Left lung (tissue), 10 donors: Measurements from ENCODE around the gene CTDSPL. TPM values are rescaled to one million over a fixed set of nuclear protein-coding genes. Genes with fewer than 3 reads are reported as not detected.

Source experiments
- ATAC-seq: fragments of 200-7000 bp; cut with Tn5 transposase; one replicate; pipeline ENCODE4 v1.9.1; 2020; ENCODE audit warnings: moderate library complexity
- DNase-seq, 4 donors: peaks; one replicate each; pipeline ENCODE4 v3.0.0-alpha.2; 2013 to 2020
- H3K27ac ChIP-seq, 2 donors: fragments of 200-600 bp; sonication (generic) in 1 of 2; one replicate each; pipeline versions ENCODE4 v1.5.0 to v1.8.0; 2020 to 2021
- H3K27me3 ChIP-seq, 2 donors: fragments of 200-600 bp; sonication (generic) in 1 of 2; one replicate each; pipeline versions ENCODE4 v1.5.0 to v1.8.0; 2020 to 2021
- H3K36me3 ChIP-seq, 2 donors: fragments of 200-600 bp; sonication (generic) in 1 of 2; one replicate each; pipeline versions ENCODE4 v1.5.0 to v1.8.0; 2020 to 2021
- H3K4me1 ChIP-seq, 2 donors: fragments of 200-600 bp; one replicate each; pipeline ENCODE4 v1.8.0; 2021
- H3K4me3 ChIP-seq, 2 donors: fragments of 200-600 bp; sonication (generic) in 1 of 2; one replicate each; pipeline versions ENCODE4 v1.5.0 to v1.8.0; 2020 to 2021; ENCODE audit warnings: mild to moderate bottlenecking in 1 of 2
- H3K9me3 ChIP-seq, 2 donors: fragments of 200-600 bp; sonication (generic) in 1 of 2; one replicate each; pipeline versions ENCODE4 v1.5.0 to v1.8.0; 2020 to 2021
- intact Hi-C, 2 donors: fragments of 100-400 bp; cut with DNase I; formaldehyde crosslinking; loops; one replicate each; pipeline versions ENCODE4 v1.11.2 to v1.14.2; 2022
- polyA plus RNA-seq, 6 donors: library from polyadenylated mRNA; unstranded; fragments of 120-200 nt; gene quantifications; one replicate each; pipeline ENCODE4 v1.2.1, GENCODE V29; 2013; ENCODE audit not compliant: insufficient read length in 6 of 6
- total RNA-seq, 2 donors: library from RNA; stranded (reverse); fragmentation: NEBNext Ultra II Directional; extraction: Animal tissue kit (Norgen Biotek cat#: 25700); gene quantifications; one replicate each; pipeline ENCODE4 v1.2.1, GENCODE V29; 2021
- TF ChIP-seq, protein P1 (sequence below), 2 donors: fragments of 200-600 bp; sonication (generic) in 1 of 2; IDR thresholded peaks; one replicate each; pipeline versions ENCODE4 v1.5.0 to v1.8.0; 2021; ENCODE audit warnings: antibody characterized with exemption in 2 of 2
- donor health status: DM: no; HTN: yes; CAD: no.
- donor health status: DM: no; HTN: no; CAD: no.

CTDSPL gene
- total and polyA plus RNA-seq, 8 donors, result 46.9 to 122 (median 115) TPM

DNA sequence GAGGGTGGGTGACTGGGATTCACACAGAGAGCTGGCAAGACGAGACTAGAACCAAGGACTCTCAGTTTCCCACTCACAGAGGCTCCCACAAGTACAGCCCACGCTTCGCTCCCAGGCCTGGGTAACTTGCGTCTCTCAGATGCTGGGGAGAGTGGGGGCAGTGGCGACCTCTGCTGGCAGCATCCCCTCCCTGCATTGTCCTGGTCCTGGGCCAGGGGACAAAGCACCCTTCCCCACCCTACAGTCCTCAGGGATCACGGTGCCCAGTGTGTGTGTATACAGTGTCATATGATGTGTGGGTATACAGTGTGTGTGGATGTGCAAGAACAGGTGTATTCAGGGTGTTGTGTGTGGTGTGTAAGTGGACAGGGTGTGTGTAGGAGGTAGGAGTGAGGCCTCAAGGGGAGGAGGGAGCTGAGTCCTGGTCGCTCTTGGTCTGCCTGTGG, 141.7 kb downstream of the CTDSPL start:
- peak overlapping the region in 1 of 2 donors; percentile 50 for H3K27ac ChIP-seq
- intact Hi-C loops, result no loop called here
- TF ChIP-seq, protein P1, sequence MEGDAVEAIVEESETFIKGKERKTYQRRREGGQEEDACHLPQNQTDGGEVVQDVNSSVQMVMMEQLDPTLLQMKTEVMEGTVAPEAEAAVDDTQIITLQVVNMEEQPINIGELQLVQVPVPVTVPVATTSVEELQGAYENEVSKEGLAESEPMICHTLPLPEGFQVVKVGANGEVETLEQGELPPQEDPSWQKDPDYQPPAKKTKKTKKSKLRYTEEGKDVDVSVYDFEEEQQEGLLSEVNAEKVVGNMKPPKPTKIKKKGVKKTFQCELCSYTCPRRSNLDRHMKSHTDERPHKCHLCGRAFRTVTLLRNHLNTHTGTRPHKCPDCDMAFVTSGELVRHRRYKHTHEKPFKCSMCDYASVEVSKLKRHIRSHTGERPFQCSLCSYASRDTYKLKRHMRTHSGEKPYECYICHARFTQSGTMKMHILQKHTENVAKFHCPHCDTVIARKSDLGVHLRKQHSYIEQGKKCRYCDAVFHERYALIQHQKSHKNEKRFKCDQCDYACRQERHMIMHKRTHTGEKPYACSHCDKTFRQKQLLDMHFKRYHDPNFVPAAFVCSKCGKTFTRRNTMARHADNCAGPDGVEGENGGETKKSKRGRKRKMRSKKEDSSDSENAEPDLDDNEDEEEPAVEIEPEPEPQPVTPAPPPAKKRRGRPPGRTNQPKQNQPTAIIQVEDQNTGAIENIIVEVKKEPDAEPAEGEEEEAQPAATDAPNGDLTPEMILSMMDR (IDR thresholded peaks at IDR 0.05), result peak; percentile 74 to 86

DNA sequence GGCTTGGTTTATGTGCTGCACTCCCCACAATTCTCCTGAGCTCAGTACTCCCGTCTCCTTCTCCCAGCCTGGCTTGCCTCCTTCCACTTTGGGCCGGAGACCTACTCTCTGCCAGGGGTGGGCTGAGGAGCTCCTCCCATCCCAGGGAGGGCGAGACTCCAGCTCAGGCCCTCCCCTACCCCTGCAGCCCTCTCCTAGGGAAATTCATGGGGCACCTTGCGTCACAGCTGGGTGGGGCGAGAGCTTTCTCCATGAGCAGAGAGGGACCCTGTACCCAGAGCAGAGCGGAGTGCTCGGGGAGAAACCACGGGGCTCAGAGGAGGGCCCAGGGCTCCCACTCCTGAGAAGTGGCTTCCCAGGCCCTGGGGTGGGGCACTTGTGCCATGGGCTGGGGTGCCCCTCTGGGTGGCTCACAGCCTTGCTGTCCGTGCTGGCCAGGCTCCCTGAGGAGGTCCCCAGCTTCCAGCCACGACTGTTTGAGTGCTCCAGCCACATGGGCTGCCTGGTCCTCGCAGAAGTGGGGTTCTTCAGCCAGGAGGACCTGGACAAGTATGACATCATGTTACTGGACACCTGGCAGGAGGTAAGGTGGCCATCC, 142.2 kb downstream of the CTDSPL start:
- H3K27me3 ChIP-seq, result no peaks in the 10 kb centered on the region
- peaks cover 0 to 67% of the 10 kb centered on the region in 2 donors for H3K36me3 ChIP-seq
- intact Hi-C loops, result no loop called here
- H3K4me1 ChIP-seq, result peaks cover 5 to 25% of the 10 kb centered on the region in 2 donors
- H3K9me3 ChIP-seq, result no peaks in the 10 kb centered on the region
- peak overlapping the region in 1 of 2 donors; percentile 50 for H3K27ac ChIP-seq
- no peak overlapping the region for H3K4me3 ChIP-seq
- TF ChIP-seq, protein P1 (IDR thresholded peaks at IDR 0.05), result no peak
- no peak for ATAC-seq
- DNase-seq, result no peak

More for the DNA sequence above, 141.7 kb downstream of the CTDSPL start:
- DNase-seq (peak in 3 of 4 donors; percentile 44 to 91 (median 68)), ATAC-seq (peak; percentile 56)
- H3K36me3 ChIP-seq, result peaks cover 0 to 62% of the 10 kb centered on the region in 2 donors
- H3K27me3 ChIP-seq, result no peaks in the 10 kb centered on the region
- peaks cover 8 to 29% of the 10 kb centered on the region in 2 donors for H3K4me1 ChIP-seq
- H3K9me3 ChIP-seq, result no peaks in the 10 kb centered on the region
- no peak overlapping the region for H3K4me3 ChIP-seq

DNA sequence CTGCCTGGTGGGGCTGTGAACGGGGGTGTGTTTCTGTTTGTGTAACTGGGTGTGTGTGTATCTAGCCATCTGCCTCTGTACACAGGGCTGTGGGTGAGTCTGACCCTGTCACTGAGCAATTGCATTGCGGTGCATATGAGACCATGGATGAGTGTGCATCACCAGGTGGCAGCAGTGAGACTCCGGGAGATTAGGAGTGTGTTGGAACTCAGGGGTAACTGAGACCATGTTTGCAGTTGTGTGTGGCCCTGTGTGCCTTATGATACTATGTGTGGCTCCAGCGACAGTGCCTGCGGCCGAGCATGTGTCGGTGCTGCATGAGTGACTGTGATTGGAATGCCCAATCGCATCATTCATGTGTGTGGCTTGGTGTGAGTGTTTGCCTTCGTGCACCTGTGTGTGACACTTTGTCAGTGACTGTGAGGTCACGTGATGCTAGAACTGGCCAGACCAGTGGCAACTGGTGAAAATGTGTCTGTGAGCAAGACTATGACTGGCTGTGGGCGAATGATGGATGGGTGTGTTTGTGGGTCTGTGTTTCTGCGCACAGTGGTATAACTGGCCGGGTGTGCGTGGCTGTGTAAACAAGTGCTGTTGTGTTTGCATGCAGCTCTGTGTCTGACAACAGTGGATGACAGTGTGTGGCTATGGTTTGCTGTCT, 142.9 kb downstream of the CTDSPL start:
- intact Hi-C loops, result no loop called here
- peak; percentile 86 for ATAC-seq

DNA sequence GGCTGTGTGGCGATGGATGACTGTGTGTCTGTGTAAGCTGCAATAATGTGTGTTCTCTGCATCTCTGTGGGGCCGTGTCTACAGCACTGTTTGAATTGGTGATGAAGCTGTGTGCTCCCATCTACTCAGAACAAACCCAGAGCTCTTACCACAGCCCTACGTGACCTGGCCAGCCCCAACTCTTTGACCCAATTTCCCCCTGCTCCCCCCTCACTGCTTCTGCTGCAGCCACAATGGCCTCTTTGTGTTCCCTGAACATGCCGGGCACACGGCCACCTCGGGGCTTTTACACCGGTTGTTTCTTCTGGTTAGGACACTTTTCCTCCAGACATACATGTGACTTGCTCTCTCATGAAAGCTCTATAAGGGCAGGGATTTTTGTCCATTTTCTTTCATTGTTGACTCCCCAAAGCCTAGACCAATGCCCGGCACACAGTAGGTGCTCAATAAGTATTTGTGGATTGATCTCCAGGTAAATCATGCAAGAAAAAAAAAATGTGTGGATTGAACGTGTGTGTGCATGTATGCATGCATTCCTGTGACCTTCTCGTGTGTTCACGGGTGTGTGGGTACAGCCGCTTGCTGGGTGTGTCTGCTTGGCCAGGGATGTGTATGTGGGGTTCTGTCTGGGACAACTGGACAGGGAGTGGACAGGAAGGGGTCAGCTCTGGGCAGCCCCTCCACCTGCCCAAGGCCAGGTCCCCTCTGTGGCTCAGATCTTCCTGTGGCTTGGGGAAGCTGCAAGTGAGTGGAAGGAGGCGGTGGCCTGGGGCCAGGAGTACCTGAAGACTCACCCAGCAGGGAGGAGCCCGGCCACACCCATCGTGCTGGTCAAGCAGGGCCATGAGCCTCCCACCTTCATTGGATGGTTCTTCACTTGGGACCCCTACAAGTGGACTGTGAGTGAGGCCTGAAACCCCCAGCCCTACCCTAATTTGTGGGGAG, 143.7 kb downstream of the CTDSPL start:
- H3K36me3 ChIP-seq, result peaks cover 0 to 81% of the 10 kb centered on the region in 2 donors
- no peaks in the 10 kb centered on the region for H3K27me3 ChIP-seq
- ATAC-seq, result no peak
- TF ChIP-seq, protein P1 (IDR thresholded peaks at IDR 0.05), result no peak
- peaks cover 5 to 21% of the 10 kb centered on the region in 2 donors for H3K4me1 ChIP-seq
- H3K27ac ChIP-seq, result no peak overlapping the region
- intact Hi-C loops, result no loop called here
- H3K4me3 ChIP-seq, result no peak overlapping the region
- no peaks in the 10 kb centered on the region for H3K9me3 ChIP-seq
- DNase-seq, result peak in 1 of 4 donors; percentile 52

More for the DNA sequence above, 142.9 kb downstream of the CTDSPL start:
- Histone ChIP-seq H3K36me3 (peaks cover 0 to 74% of the 10 kb centered on the region in 2 donors), H3K27me3 (no peaks in the 10 kb centered on the region), H3K9me3 (no peaks in the 10 kb centered on the region), H3K4me3 (no peak overlapping the region), H3K4me1 (peaks cover 5 to 21% of the 10 kb centered on the region in 2 donors), H3K27ac (peak overlapping the region in 1 of 2 donors; percentile 50)
- TF ChIP-seq, protein P1 (IDR thresholded peaks at IDR 0.05), result peak; percentile 62 to 69
- DNase-seq, result peak in 2 of 4 donors; percentile 68 to 78
